HepG2 (cell line): ENCODE results near the gene MTHFR. TPM values are rescaled to one million over a fixed set of nuclear protein-coding genes. Genes with fewer than 3 reads are reported as not detected.

Experiments
- ARID3A ChIP-seq: IDR thresholded peaks from 2 replicates; pipeline ENCODE4 v1.6.1; 2012; ENCODE audit warnings: low read depth, low read length, improper control_type of control experiment
- CAMTA2 ChIP-seq: sonication (generic); formaldehyde crosslinking; IDR thresholded peaks from 2 replicates; pipeline ENCODE4 v1.4.0; 2020; ENCODE audit warnings: mild to moderate bottlenecking, missing genetic modification reagents, borderline replicate concordance
- CREB1 ChIP-seq, 2 experiments: fragments of 450-650 bp in 1 of 2; IDR thresholded peaks; 2 replicates each; pipeline ENCODE4 v1.6.1; 2016 to 2017; ENCODE audit warnings: control low read depth in 1 of 2, mild to moderate bottlenecking in 1 of 2, missing compliant biosample characterization in 1 of 2, missing genetic modification characterization in 1 of 2
- CSRNP1 ChIP-seq: sonication (generic); formaldehyde crosslinking; IDR thresholded peaks from 2 replicates; pipeline ENCODE4 v1.8.1; 2023; ENCODE audit warnings: mild to moderate bottlenecking, missing genetic modification reagents
- HNRNPUL1 ChIP-seq: fragments of 200-400 bp; formaldehyde crosslinking; IDR thresholded peaks from 2 replicates; pipeline ENCODE4 v1.6.1; 2017; ENCODE audit warnings: low read depth, mild to moderate bottlenecking, low read length, moderate library complexity
- KDM5B ChIP-seq: sonication (generic); formaldehyde crosslinking; IDR thresholded peaks from 2 replicates; pipeline ENCODE4 v1.4.0; 2020; ENCODE audit warnings: missing genetic modification reagents, mild to moderate bottlenecking, borderline replicate concordance
- KLF12 ChIP-seq: sonication (generic); formaldehyde crosslinking; IDR thresholded peaks from 2 replicates; pipeline ENCODE4 v1.4.0; 2020; ENCODE audit warnings: missing genetic modification reagents, borderline replicate concordance
- MXD1 ChIP-seq: sonication (generic); formaldehyde crosslinking; IDR thresholded peaks from 2 replicates; pipeline ENCODE4 v1.4.0; 2020; ENCODE audit warnings: mild to moderate bottlenecking, missing genetic modification reagents
- NFKB2 ChIP-seq: sonication (generic); formaldehyde crosslinking; IDR thresholded peaks from 2 replicates; pipeline ENCODE4 v1.4.0; 2020; ENCODE audit warnings: missing genetic modification reagents, borderline replicate concordance
- PITX1 ChIP-seq: sonication (generic); formaldehyde crosslinking; IDR thresholded peaks from 2 replicates; pipeline ENCODE4 v1.5.1; 2020; ENCODE audit warnings: mild to moderate bottlenecking, missing genetic modification reagents
- POLR2G ChIP-seq: fragments of 200-400 bp; formaldehyde crosslinking; IDR thresholded peaks from 2 replicates; pipeline ENCODE4 v1.6.1; 2018; ENCODE audit warnings: mild to moderate bottlenecking, low read depth, low read length, moderate library complexity
- SPEN ChIP-seq: sonication (generic); formaldehyde crosslinking; IDR thresholded peaks from 2 replicates; pipeline ENCODE4 v1.5.1; 2020; ENCODE audit warnings: low read depth, mild to moderate bottlenecking, missing genetic modification reagents
- ZFP36L2 ChIP-seq: sonication (generic); formaldehyde crosslinking; IDR thresholded peaks from 2 replicates; pipeline ENCODE4 v1.4.0; 2020; ENCODE audit warnings: missing genetic modification reagents
- ZNF124 ChIP-seq: sonication (generic); formaldehyde crosslinking; IDR thresholded peaks from 2 replicates; pipeline ENCODE4 v1.4.0; 2020; ENCODE audit warnings: missing genetic modification reagents
- ZNF232 ChIP-seq: sonication (generic); formaldehyde crosslinking; IDR thresholded peaks from 2 replicates; pipeline ENCODE4 v1.4.0; 2020; ENCODE audit warnings: missing genetic modification reagents, borderline replicate concordance
- ZNF576 ChIP-seq: sonication (generic); formaldehyde crosslinking; IDR thresholded peaks from 2 replicates; pipeline ENCODE4 v1.4.0; 2020; ENCODE audit warnings: mild to moderate bottlenecking, missing genetic modification reagents
- ZNF629 ChIP-seq: sonication (generic); formaldehyde crosslinking; conservative IDR thresholded peaks from 2 replicates; pipeline ENCODE4 v1.5.0; 2020; ENCODE audit warnings: missing genetic modification reagents
- ZNF678 ChIP-seq: sonication (generic); formaldehyde crosslinking; IDR thresholded peaks from 2 replicates; pipeline ENCODE4 v1.4.0; 2020; ENCODE audit warnings: mild to moderate bottlenecking, missing genetic modification reagents
- ZSCAN25 ChIP-seq: sonication (generic); formaldehyde crosslinking; IDR thresholded peaks from 2 replicates; pipeline ENCODE4 v1.8.0; 2022; ENCODE audit warnings: mild to moderate bottlenecking, missing genetic modification reagents
- polyA plus RNA-seq, 8 experiments: library from polyadenylated mRNA; depleted of rRNA in 3 of 8; stranded (reverse) in 7 of 8; unstranded in 1 of 8; fragments of >200 nt; fragmentation: Illumina TruSeq in 4 of 8; extraction: Trizol in 4 of 8; gene quantifications; 2 replicates each; pipeline versions ENCODE4 v1.2.1 to v1.2.3, GENCODE V29; 2011 to 2016; ENCODE audit warnings: low read depth in 4 of 8, missing spikeins in 1 of 8, mixed read lengths in 1 of 8; ENCODE audit not compliant: insufficient read depth in 1 of 8
- total RNA-seq, 5 experiments: library from RNA; depleted of rRNA; stranded (reverse); fragments of >200 nt; fragmentation: Illumina TruSeq; extraction: Trizol; gene quantifications; 2 replicates each; pipeline ENCODE4 v1.2.3, GENCODE V29; 2016; ENCODE audit warnings: low read depth in 1 of 5

Gene MTHFR
- total and polyA plus RNA-seq, 2 of the 13 experiments (the other 11 are each of a cell fraction or from before 2014, with no cell fraction given): 3.8 to 8.2 TPM

- TF ChIP-seq CREB1 (IDR thresholded peaks at IDR 0.05) (peak; percentile 14; the same call in 1 of the 2 replicates), CREB1 (CRISPR knock-in tag; IDR thresholded peaks at IDR 0.05) (peak; percentile 63), PITX1 (CRISPR knock-in tag) (0 out of 2 replicates have a peak, but pooled peaks have one; percentile 3), HNRNPUL1 (no peak), ZNF124 (CRISPR knock-in tag) (no peak), MXD1 (CRISPR knock-in tag) (peak; percentile 14; the same call in 1 of the 2 replicates), KLF12 (no peak), KDM5B (CRISPR knock-in tag) (no peak), ZNF576 (CRISPR knock-in tag) (no peak), SPEN (CRISPR knock-in tag) (no peak), ZNF678 (CRISPR knock-in tag) (no peak), CAMTA2 (CRISPR knock-in tag) (0 out of 2 replicates have a peak, but pooled peaks have one; percentile 29), NFKB2 (CRISPR knock-in tag) (0 out of 2 replicates have a peak, but pooled peaks have one; percentile 4), CSRNP1 (CRISPR knock-in tag) (0 out of 2 replicates have a peak, but pooled peaks have one; percentile 82), ZFP36L2 (0 out of 2 replicates have a peak, but pooled peaks have one; percentile 24), ZNF629 (CRISPR knock-in tag) (no peak), POLR2G (no peak), ZSCAN25 (CRISPR knock-in tag) (no peak), ZNF232 (CRISPR knock-in tag) (0 out of 2 replicates have a peak, but pooled peaks have one; percentile 10), ARID3A (no peak)
Measured at GRCh38 chr1:11806307-11806936, 658 bp upstream of the MTHFR start (continued).
